ENCODE results near the gene ZSCAN2. TPM values are rescaled to one million over a fixed set of nuclear protein-coding genes. Genes with fewer than 3 reads are reported as not detected.

Gene ZSCAN2
- total RNA-seq, 4 donors from 2014 or later, result 6.1 to 10.3 (median 8.6) TPM

DNA sequence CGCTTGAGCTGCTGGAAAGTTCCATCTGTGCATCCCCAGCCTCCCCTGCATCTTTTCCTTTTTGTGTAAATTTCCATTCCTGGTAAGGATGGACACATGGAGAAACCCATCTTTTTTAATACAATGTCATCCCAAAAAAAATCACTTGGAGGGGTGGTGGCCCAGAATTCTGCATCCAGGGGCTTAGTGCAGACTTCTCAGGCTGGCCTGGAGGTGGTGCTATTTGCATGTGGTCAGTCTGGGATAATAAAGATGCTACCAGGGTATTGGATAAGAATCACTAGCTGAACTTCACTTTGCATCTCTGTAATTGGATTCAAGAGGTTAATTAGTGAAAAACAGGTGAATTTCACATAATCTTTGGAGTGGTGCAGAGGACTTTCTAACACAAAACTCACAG, 1.8 kb upstream of the ZSCAN2 start:
- no peak overlapping the region for H3K4me3 ChIP-seq
- no peaks in the 10 kb centered on the region for H3K9me3 ChIP-seq
- H3K27me3 ChIP-seq, result no peaks in the 10 kb centered on the region
- no peak overlapping the region for H3K27ac ChIP-seq
- TF ChIP-seq, protein P1, sequence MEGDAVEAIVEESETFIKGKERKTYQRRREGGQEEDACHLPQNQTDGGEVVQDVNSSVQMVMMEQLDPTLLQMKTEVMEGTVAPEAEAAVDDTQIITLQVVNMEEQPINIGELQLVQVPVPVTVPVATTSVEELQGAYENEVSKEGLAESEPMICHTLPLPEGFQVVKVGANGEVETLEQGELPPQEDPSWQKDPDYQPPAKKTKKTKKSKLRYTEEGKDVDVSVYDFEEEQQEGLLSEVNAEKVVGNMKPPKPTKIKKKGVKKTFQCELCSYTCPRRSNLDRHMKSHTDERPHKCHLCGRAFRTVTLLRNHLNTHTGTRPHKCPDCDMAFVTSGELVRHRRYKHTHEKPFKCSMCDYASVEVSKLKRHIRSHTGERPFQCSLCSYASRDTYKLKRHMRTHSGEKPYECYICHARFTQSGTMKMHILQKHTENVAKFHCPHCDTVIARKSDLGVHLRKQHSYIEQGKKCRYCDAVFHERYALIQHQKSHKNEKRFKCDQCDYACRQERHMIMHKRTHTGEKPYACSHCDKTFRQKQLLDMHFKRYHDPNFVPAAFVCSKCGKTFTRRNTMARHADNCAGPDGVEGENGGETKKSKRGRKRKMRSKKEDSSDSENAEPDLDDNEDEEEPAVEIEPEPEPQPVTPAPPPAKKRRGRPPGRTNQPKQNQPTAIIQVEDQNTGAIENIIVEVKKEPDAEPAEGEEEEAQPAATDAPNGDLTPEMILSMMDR (IDR thresholded peaks at IDR 0.05 in 4 of 5, conservative IDR thresholded peaks at IDR 0.05 in 1 of 5), result peak; percentile 53 to 67 (median 60)
- TF ChIP-seq POLR2A (IDR thresholded peaks at IDR 0.05), result no peak
- H3K36me3 ChIP-seq, result peaks cover 0 to 2% of the 10 kb centered on the region in 2 donors
- H3K4me1 ChIP-seq, result peaks cover 4 to 9% of the 10 kb centered on the region in 2 donors
- DNase-seq, result no peak
- no peak for ATAC-seq
- in situ Hi-C loops (cut with MboI; ENCODE audit: low sequenced_read_pairs in 4 of 4) (loop anchor here in 2 of 4 donors (10.0 kb wide), 2 partner anchors 56 to 446 kb away; partner anchors contain the start of genes NMB (in 2 of the 2) and WDR73 (in 2 of the 2)), intact Hi-C loops (cut with DNase I; ENCODE audit: low total_unique reads) (loop anchor here (1.0 to 10.0 kb wide), 2 partner anchors 39 to 216 kb away; partner anchors contain the start of gene ALPK3)

GRCh38 chr15:84599906-84600305, 903 bp upstream of the ZSCAN2 start:
- peak overlapping the region in 3 of 4 donors; percentile 95 to 98 (median 95) for H3K4me3 ChIP-seq
- peaks cover 4 to 9% of the 10 kb centered on the region in 2 donors for H3K4me1 ChIP-seq
- H3K27me3 ChIP-seq, result no peaks in the 10 kb centered on the region
- in situ Hi-C loops (cut with MboI; ENCODE audit: low sequenced_read_pairs in 4 of 4) (loop anchor here in 2 of 4 donors (10.0 kb wide), 2 partner anchors 55 to 445 kb away; partner anchors contain the start of genes NMB (in 2 of the 2) and WDR73 (in 2 of the 2)), intact Hi-C loops (cut with DNase I; ENCODE audit: low total_unique reads) (loop anchor here (1.0 to 10.0 kb wide), 5 partner anchors 31 to 215 kb away; partner anchors contain the start of genes ALPK3, WDR73 and ZNF592)
- H3K9me3 ChIP-seq, result no peaks in the 10 kb centered on the region
- TF ChIP-seq POLR2A (IDR thresholded peaks at IDR 0.05), result no peak
- TF ChIP-seq, protein P1 (IDR thresholded peaks at IDR 0.05 in 4 of 5, conservative IDR thresholded peaks at IDR 0.05 in 1 of 5), result no peak
- ATAC-seq (no peak), DNase-seq (no peak)
- H3K27ac ChIP-seq, result peak overlapping the region; percentile 82 to 88 (median 86)
- H3K36me3 ChIP-seq, result peaks cover 0 to 7% of the 10 kb centered on the region in 2 donors

GRCh38 chr15:84600331-84600686, 500 bp upstream of the ZSCAN2 start:
- H3K4me1 ChIP-seq, result peaks cover 5 to 9% of the 10 kb centered on the region in 2 donors
- ATAC-seq (peak; percentile 83 to 84), DNase-seq (peak; percentile 80 to 86)
- in situ Hi-C loops (cut with MboI; ENCODE audit: low sequenced_read_pairs in 4 of 4), result no loop called here
- no peaks in the 10 kb centered on the region for H3K9me3 ChIP-seq
- intact Hi-C loops (cut with DNase I; ENCODE audit: low total_unique reads), result loop anchor here (1.0 to 2.0 kb wide), 3 partner anchors 31 to 148 kb away; partner anchors contain the start of genes WDR73 and ZNF592
- H3K4me3 ChIP-seq, result peak overlapping the region; percentile 95 to 98 (median 96)
- H3K27me3 ChIP-seq, result no peaks in the 10 kb centered on the region
- TF ChIP-seq, protein P1 (IDR thresholded peaks at IDR 0.05 in 4 of 5, conservative IDR thresholded peaks at IDR 0.05 in 1 of 5), result no peak
- no peak for TF ChIP-seq POLR2A (IDR thresholded peaks at IDR 0.05)
- peaks cover 0 to 7% of the 10 kb centered on the region in 2 donors for H3K36me3 ChIP-seq
- peak overlapping the region; percentile 82 to 88 (median 86) for H3K27ac ChIP-seq

- intact Hi-C loops (cut with DNase I; ENCODE audit: low total_unique reads), result loop anchor here (2.0 kb wide), 1 partner anchor 147 kb away; the partner anchor contains the start of gene ZNF592
- peak overlapping the region in 3 of 4 donors; percentile 84 to 88 (median 87) for H3K27ac ChIP-seq
- peaks cover 6 to 9% of the 10 kb centered on the region in 2 donors for H3K4me1 ChIP-seq
Observed at GRCh38 chr15:84601555-84601838, 688 bp downstream of the ZSCAN2 start.

More at GRCh38 chr15:84601555-84601838, 688 bp downstream of the ZSCAN2 start:
- no peak for DNase-seq
- H3K4me3 ChIP-seq, result peak overlapping the region; percentile 95 to 98 (median 96)
- in situ Hi-C loops (cut with MboI; ENCODE audit: low sequenced_read_pairs in 4 of 4), result no loop called here
- no peaks in the 10 kb centered on the region for H3K9me3 ChIP-seq
- no peak for ATAC-seq
- TF ChIP-seq POLR2A (IDR thresholded peaks at IDR 0.05), result no peak
- TF ChIP-seq, protein P1 (IDR thresholded peaks at IDR 0.05 in 4 of 5, conservative IDR thresholded peaks at IDR 0.05 in 1 of 5), result no peak
- H3K27me3 ChIP-seq, result no peaks in the 10 kb centered on the region
- peaks cover 0 to 7% of the 10 kb centered on the region in 2 donors for H3K36me3 ChIP-seq
